Bronchial epithelial cell (primary cell): Measurements from ENCODE around the gene FNDC1. TPM values are rescaled to one million over a fixed set of nuclear protein-coding genes. Genes with fewer than 3 reads are reported as not detected.

Experiments
- DNase-seq: peaks from one replicate; pipeline ENCODE4 v3.0.0-alpha.2; 2010; ENCODE audit warnings: low read depth
- FAIRE-seq: peaks from 2 replicates; lab custom pipeline; 2011; peaks lifted over from hg19 to GRCh38; lab: Jason Lieb, UNC
- H3K27me3 ChIP-seq: 2 replicates; pipeline ENCODE4 v1.5.1; 2011; ENCODE audit warnings: low read length; ENCODE audit not compliant: control insufficient read depth, insufficient read depth
- H3K36me3 ChIP-seq: 2 replicates; pipeline ENCODE4 v1.5.1; 2011; ENCODE audit warnings: low read length; ENCODE audit not compliant: control insufficient read depth, insufficient read depth
- H3K4me3 ChIP-seq: 2 replicates; pipeline ENCODE4 v1.5.1; 2011; ENCODE audit warnings: mild to moderate bottlenecking, low read depth, low read length, control low read depth
- total RNA-seq: library from RNA; depleted of rRNA; stranded (reverse); fragments of >200 nt; gene quantifications from 2 replicates; pipeline ENCODE4 v1.2.1, GENCODE V29; 2014
- TF ChIP-seq, protein P1 (sequence below): IDR thresholded peaks from 2 replicates; pipeline ENCODE4 v1.5.1; 2011; ENCODE audit warnings: mild to moderate bottlenecking, moderate library complexity, low read length, control low read depth, inconsistent platforms; ENCODE audit not compliant: insufficient read depth, severe bottlenecking

FNDC1 gene
- total RNA-seq, 1 donor from 2014 or later = not detected

DNA sequence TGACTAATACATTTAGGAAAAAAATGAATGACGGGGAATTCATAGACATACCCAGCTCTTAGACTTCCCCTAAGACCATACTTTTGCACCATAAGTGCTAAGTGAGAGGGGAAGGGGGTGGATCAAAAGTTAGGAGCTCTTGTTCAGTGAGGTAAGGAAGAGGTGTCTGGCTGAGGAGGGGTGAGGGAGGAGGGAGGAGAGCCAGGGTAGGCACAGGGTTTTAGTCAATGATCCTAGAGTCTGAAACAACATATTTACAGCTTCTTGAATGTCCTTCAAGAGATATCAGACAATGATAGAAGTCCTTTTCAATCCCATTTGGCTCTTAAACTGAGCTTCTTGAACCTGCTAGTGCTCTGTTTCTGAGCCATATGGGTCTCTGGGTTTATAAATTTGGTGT is 135.4 kb downstream of the FNDC1 start:
- H3K4me3 ChIP-seq = no peak overlapping the region
- no peak for DNase-seq
- H3K27me3 ChIP-seq = no peaks in the 10 kb centered on the region
- no peak for FAIRE-seq
- TF ChIP-seq, protein P1, sequence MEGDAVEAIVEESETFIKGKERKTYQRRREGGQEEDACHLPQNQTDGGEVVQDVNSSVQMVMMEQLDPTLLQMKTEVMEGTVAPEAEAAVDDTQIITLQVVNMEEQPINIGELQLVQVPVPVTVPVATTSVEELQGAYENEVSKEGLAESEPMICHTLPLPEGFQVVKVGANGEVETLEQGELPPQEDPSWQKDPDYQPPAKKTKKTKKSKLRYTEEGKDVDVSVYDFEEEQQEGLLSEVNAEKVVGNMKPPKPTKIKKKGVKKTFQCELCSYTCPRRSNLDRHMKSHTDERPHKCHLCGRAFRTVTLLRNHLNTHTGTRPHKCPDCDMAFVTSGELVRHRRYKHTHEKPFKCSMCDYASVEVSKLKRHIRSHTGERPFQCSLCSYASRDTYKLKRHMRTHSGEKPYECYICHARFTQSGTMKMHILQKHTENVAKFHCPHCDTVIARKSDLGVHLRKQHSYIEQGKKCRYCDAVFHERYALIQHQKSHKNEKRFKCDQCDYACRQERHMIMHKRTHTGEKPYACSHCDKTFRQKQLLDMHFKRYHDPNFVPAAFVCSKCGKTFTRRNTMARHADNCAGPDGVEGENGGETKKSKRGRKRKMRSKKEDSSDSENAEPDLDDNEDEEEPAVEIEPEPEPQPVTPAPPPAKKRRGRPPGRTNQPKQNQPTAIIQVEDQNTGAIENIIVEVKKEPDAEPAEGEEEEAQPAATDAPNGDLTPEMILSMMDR = no peak
- H3K36me3 ChIP-seq = no peaks in the 10 kb centered on the region

GRCh38 chr6:159305159-159305558 is 136.0 kb downstream of the FNDC1 start:
- no peak for DNase-seq
- TF ChIP-seq, protein P1 = no peak
- no peak for FAIRE-seq

GRCh38 chr6:159305804-159306537 is 136.8 kb downstream of the FNDC1 start:
- FAIRE-seq (peak; percentile 18), DNase-seq (no peak)
- H3K27me3 ChIP-seq = no peaks in the 10 kb centered on the region
- no peaks in the 10 kb centered on the region for H3K36me3 ChIP-seq
- H3K4me3 ChIP-seq = no peak overlapping the region
- TF ChIP-seq, protein P1 = no peak

More at GRCh38 chr6:159305159-159305558, 136.0 kb downstream of the FNDC1 start:
- H3K4me3 ChIP-seq = no peak overlapping the region
- no peaks in the 10 kb centered on the region for H3K27me3 ChIP-seq
- H3K36me3 ChIP-seq = no peaks in the 10 kb centered on the region

GRCh38 chr6:159307246-159307790 is 138.1 kb downstream of the FNDC1 start:
- Histone ChIP-seq H3K27me3 (no peaks in the 10 kb centered on the region), H3K36me3 (no peaks in the 10 kb centered on the region), H3K4me3 (no peak overlapping the region)
- FAIRE-seq (no peak), DNase-seq (no peak)
- TF ChIP-seq, protein P1 = no peak

DNA sequence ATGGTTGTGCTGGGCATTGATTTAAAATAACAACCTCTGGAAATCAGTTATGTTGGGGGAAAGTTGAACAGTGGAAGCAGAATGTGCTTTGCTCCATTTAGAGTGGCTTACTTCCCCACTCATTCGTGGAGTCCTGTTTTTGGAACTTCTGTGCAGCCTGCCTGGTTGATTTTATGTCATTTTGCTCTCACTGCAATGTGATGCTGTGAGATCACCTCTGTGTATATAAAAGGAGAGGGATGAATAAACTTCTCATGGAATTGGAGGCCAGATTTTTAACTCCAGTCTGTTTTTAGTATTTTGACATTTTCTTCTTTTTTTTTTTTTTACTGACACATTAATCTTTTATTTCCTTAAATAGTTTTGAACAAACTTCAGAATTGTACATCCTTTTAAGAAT is 139.0 kb downstream of the FNDC1 start:
- TF ChIP-seq, protein P1 = no peak
- Histone ChIP-seq H3K36me3 (no peaks in the 10 kb centered on the region), H3K27me3 (no peaks in the 10 kb centered on the region), H3K4me3 (no peak overlapping the region)
- no peak for FAIRE-seq
- DNase-seq = no peak
